H1 (cell line): ENCODE measurements around the gene CD79A. TPM values are rescaled to one million over a fixed set of nuclear protein-coding genes. Genes with fewer than 3 reads are reported as not detected.

Source experiments
- JUN ChIP-seq: IDR thresholded peaks from 2 replicates; pipeline ENCODE4 v1.6.1; 2011; ENCODE audit warnings: low read depth, mild to moderate bottlenecking, improper control_type of control experiment, low read length
- MAX ChIP-seq: IDR thresholded peaks from 2 replicates; pipeline ENCODE4 v1.6.1; 2012; ENCODE audit warnings: inconsistent platforms
- polyA plus RNA-seq, 7 experiments: library from polyadenylated mRNA; depleted of rRNA in 3 of 7; stranded (reverse) in 5 of 7; unstranded in 2 of 7; fragments of >200 nt in 5 of 7; fragments of 200-250 nt in 2 of 7; gene quantifications; 1 replicate in 5 of 7; 2 replicates in 1 of 7; 4 replicates in 1 of 7; pipeline versions ENCODE4 v1.2.1 to v1.2.3, GENCODE V29; 2011 to 2013; ENCODE audit warnings: missing spikeins in 2 of 7, mixed read lengths in 2 of 7
- total RNA-seq: library from RNA; stranded (reverse); fragmentation: NEBNext Ultra II Directional; extraction: Animal tissue kit (Norgen Biotek cat#: 25700); gene quantifications from 2 replicates; pipeline ENCODE4 v1.2.1, GENCODE V29; 2021
- TF ChIP-seq, protein P1 (sequence below): IDR thresholded peaks from 2 replicates; pipeline ENCODE4 v1.6.1; 2011; ENCODE audit warnings: low read length, improper control_type of control experiment

Gene CD79A
- total and polyA plus RNA-seq, 2 of the 8 experiments (the other 6 are each of a cell fraction or from before 2014, with no cell fraction given) = 0.54 to 0.77 TPM

GRCh38 chr19:41917676-41918075, 40.6 kb downstream of the CD79A start (continued):
- TF ChIP-seq, protein P1, sequence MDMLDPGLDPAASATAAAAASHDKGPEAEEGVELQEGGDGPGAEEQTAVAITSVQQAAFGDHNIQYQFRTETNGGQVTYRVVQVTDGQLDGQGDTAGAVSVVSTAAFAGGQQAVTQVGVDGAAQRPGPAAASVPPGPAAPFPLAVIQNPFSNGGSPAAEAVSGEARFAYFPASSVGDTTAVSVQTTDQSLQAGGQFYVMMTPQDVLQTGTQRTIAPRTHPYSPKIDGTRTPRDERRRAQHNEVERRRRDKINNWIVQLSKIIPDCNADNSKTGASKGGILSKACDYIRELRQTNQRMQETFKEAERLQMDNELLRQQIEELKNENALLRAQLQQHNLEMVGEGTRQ = no peak
- TF ChIP-seq MAX (no peak), JUN (no peak)
